ENCODE data around the gene MED31.
"Not testable (repeated sequence)": the region's sequence is repeated elsewhere in the genome, so short reads cannot be mapped to it uniquely, and the experiment has no call there.

The MED31 gene

DNA sequence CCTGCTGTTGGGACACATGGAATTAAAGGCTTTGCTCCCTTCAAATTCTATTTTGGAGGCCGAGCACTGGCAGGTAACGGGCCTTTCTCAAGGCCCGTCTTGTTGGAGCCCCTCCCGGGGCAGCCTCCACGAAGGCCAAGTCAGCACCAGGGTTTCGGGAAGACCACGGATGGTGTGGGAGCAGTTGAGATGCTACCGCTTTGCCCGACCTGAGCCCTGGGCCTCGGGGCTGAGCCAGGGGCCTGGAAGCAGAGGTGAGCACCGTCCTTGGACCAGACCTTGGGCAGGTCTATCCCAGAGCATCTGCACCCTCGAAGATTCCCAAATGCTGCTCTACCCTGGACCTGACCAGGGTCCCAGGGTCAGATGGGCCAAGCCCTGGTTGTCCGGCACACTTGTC is 23.2 kb upstream of the MED31 start:
- no peak for DNase-seq (ENCODE audit: low read depth in 1 of 2, low spot score in 1 of 2)
- in situ Hi-C loops (cut with HindIII; ENCODE audit: low pct_unique_long_range_greater_than_20kb, low sequenced_read_pairs), result no loop called here
- no peak for TF ChIP-seq JUND (IDR thresholded peaks at IDR 0.05; ENCODE audit: low read depth)

DNA sequence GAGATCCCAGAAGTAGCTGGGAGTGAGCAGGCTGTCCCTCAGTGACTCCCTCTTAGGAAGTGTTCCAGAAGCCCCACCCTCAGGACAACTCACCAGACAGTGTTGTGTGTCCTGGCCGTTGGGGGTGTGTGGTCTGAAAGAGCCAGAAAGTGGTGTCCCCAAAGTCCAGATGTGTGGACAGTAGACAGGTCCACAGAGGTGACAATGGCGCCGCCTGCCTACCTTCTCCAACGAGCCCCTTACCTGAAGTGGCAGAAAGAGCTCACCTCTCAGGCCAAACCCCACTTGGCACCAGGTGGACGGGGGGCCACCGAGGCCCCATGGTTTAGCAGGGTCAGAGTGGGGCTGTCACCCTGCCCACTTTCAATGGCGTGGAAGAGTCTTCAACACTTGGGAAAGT is 20.0 kb upstream of the MED31 start:
- in situ Hi-C loops (cut with HindIII; ENCODE audit: low pct_unique_long_range_greater_than_20kb, low sequenced_read_pairs), result no loop called here
- TF ChIP-seq JUND (IDR thresholded peaks at IDR 0.05; ENCODE audit: low read depth), result no peak
- DNase-seq (ENCODE audit: low read depth in 1 of 2, low spot score in 1 of 2), result no peak

DNA sequence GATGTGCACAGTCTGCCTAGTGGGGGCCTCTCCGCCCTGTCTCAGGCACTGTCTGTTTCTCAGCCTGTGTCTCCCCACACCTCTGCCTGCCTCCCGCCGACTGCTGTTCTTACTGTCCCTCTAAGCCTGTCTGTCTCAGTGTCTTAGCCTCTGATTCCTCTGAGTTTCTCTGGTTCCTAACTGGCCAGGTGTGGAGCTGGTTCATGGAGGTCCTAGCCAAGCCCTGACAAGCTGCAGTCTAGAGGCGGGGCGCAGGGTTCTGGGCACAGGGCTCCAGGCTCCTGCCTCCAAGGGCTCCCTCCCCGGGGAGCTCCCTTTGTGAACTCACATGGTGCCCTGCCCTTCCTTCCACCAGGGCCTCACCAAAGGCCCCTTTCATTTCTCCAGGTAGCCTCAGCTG is 19.6 kb upstream of the MED31 start:
- no peak for TF ChIP-seq JUND (IDR thresholded peaks at IDR 0.05; ENCODE audit: low read depth)
- DNase-seq (ENCODE audit: low read depth in 1 of 2, low spot score in 1 of 2), result no peak
- in situ Hi-C loops (cut with HindIII; ENCODE audit: low pct_unique_long_range_greater_than_20kb, low sequenced_read_pairs), result no loop called here

DNA sequence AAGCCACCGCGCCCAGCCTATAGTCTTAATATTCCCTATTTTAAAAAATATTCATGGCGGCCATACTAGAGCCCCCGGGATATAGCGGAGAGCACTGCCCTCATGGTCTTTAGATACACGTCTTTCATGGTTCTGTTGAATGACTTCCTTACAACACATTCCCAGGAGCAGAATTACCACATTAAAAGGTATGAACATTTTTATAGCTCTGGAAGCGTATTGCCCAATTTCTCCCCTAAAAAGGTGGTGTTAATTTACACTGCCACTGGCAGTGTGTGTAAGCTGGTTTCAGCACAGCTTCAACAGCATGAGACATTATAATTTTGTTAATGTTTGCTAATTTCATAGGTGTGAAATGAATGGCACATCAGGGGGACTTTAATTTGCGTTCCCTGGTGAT is 19.2 kb upstream of the MED31 start:
- no peak for TF ChIP-seq JUND (IDR thresholded peaks at IDR 0.05; ENCODE audit: low read depth)
- no peak for DNase-seq (ENCODE audit: low read depth in 1 of 2, low spot score in 1 of 2)
- in situ Hi-C loops (cut with HindIII; ENCODE audit: low pct_unique_long_range_greater_than_20kb, low sequenced_read_pairs), result no loop called here

DNA sequence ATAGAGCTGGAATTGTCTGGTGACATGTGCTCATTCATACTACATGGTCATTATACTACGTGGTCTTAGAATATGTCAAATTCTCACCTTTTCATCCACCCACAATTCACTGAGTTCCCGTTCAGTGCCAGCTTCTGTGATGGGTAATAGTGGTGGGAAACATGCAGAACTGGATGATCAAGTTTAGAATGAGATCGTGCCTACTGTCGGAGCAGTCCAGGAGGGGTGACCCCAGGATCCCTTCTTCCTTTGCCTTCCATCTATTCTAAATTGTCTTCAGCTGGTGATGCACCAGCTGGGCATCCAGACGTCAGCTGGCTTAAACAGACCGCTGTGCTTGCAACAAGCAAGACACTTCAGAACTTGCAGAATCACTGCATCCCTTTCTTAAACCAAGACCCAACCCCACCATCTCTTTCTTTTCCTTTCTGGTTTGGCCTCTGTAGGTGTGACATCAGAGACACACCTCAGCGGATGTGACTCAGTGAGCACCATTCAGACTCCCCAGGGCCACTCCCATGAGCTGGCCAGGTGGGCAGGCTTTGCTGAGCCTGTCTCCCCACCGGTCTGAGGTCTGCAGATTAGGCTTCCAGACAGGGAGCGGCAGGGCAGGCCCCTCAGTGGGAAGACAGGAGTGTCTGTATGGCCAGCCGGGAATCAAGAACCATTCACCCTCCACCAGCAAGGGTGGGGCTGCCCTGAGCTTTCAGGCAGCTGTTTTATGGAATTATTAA is 18.2 kb upstream of the MED31 start:
- DNase-seq (ENCODE audit: low read depth in 1 of 2, low spot score in 1 of 2), result no peak
- no peak for TF ChIP-seq JUND (IDR thresholded peaks at IDR 0.05; ENCODE audit: low read depth)
- in situ Hi-C loops (cut with HindIII; ENCODE audit: low pct_unique_long_range_greater_than_20kb, low sequenced_read_pairs), result no loop called here

DNA sequence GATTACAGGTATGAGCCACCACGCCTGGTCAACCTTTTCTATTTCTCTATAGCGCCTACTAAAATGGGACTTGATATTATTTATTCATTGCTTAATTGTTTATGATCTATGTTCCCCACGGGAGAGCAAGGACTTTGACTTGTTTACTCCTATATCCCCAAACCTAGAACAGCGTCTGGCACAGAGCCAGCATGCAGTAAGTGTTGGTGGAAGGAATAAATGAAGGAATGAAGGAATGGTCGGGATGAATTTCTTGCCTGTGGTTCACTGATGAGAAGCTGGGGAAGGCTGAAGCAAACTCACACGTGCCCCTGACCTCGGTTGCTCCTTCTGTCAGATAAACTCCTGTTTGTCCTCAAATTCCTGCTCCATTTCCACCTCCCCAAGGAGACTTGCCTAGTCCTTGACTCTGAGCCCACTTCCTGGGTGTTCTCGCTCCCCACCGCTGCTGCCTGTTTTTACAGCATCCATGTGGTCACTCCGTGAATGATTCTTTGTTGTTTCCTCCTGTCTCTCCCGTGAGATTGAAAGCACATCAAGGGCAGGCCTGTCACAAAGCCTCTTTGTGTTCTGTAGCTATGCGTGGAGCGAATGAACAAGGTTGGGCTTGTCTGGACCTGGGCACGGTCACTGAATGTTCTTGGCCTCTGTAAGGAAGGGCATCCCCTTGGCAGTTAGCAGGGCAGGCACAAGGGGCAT is 17.5 kb upstream of the MED31 start:
- TF ChIP-seq JUND (IDR thresholded peaks at IDR 0.05; ENCODE audit: low read depth), result no peak
- in situ Hi-C loops (cut with HindIII; ENCODE audit: low pct_unique_long_range_greater_than_20kb, low sequenced_read_pairs), result no loop called here
- DNase-seq (ENCODE audit: low read depth in 1 of 2, low spot score in 1 of 2), result no peak

DNA sequence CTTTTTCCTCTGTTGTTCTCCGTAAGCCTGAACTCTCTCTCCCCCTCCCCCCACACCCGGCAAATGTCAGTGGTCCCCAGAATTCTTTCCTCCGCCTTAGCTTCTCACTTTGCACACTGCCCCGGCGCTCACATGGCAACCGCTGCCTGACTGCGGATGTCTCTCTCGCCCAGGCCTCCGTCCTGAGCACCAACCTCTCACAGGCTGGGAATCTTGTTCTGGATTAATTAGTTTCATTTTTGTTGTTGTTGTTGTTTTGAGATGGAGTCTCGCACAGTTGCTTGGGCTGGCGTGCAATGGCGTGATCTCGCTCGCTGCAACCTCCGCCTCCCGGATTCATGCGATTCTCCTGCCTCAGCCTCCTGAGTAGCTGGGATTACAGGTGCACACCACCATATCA is 16.8 kb upstream of the MED31 start:
- in situ Hi-C loops (cut with HindIII; ENCODE audit: low pct_unique_long_range_greater_than_20kb, low sequenced_read_pairs), result no loop called here
- no peak for DNase-seq (ENCODE audit: low read depth in 1 of 2, low spot score in 1 of 2)
- TF ChIP-seq JUND (IDR thresholded peaks at IDR 0.05; ENCODE audit: low read depth), result no peak

DNA sequence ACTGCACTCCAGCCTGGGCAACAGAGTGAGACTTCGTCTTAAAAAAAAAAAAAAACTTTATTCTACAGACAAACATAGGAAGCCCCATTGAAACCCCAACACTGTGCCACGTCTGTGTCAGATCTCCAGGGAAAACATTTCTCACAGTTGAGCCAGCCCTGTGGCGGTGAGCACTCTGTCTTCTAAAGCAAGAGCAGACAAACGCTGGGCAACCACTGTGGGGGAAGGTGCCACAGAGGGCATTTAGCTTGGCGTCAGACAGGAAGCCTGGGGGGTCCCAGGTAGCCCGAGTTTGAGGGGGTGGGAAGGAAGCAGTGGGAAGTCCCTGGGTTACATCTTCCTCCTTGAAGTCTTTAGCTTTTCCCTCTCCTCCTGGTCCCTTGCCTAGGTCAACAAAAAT is 16.1 kb upstream of the MED31 start:
- in situ Hi-C loops (cut with HindIII; ENCODE audit: low pct_unique_long_range_greater_than_20kb, low sequenced_read_pairs), result no loop called here
- no peak for DNase-seq (ENCODE audit: low read depth in 1 of 2, low spot score in 1 of 2)
- no peak for TF ChIP-seq JUND (IDR thresholded peaks at IDR 0.05; ENCODE audit: low read depth)

DNA sequence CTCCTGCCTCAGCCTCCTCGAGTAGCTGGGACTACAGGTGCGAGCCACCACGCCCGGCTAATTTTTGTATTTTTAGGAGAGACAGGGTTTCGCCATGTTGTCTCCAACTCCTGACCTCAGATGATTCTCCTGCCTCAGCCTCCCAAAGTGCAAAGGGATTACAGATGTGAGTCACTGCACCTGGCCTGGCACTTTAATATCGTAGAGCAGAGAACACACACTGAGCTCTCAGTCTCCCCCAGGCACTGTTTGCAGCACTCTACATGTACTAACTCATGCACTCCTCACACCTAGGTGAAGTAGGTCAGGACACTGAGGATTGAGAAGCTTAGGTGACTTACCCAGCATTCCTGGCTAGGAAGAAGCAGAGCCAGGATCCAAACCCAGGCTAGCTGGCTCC is 15.2 kb upstream of the MED31 start:
- in situ Hi-C loops (cut with HindIII; ENCODE audit: low pct_unique_long_range_greater_than_20kb, low sequenced_read_pairs), result no loop called here
- TF ChIP-seq JUND (IDR thresholded peaks at IDR 0.05; ENCODE audit: low read depth), result no peak
- no peak for DNase-seq (ENCODE audit: low read depth in 1 of 2, low spot score in 1 of 2)

DNA sequence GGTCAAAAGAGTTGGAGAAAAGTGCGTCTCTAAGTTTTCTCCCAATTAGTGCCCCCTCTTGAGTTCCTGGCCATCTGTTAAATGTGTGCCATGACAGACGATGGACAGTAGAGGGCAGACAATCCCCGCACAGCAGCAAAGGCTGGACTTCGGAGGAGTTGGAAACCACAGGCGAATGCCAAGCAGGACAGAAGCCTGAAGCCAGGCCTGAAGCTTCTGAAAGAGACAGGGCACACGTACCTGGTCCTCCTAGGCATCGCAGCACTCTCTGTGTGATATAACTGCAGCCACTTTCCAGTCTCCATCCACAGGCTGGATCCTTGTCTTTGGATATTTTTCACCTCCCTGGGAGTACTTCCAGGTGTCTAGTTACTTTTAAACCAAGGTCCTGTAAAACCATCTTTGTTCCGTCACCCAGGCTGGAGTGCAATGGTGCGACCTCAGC is 14.7 kb upstream of the MED31 start:
- TF ChIP-seq JUND (IDR thresholded peaks at IDR 0.05; ENCODE audit: low read depth), result no peak
- peak; percentile 52 to 83 for DNase-seq (ENCODE audit: low read depth in 1 of 2, low spot score in 1 of 2)
- in situ Hi-C loops (cut with HindIII; ENCODE audit: low pct_unique_long_range_greater_than_20kb, low sequenced_read_pairs), result no loop called here

DNA sequence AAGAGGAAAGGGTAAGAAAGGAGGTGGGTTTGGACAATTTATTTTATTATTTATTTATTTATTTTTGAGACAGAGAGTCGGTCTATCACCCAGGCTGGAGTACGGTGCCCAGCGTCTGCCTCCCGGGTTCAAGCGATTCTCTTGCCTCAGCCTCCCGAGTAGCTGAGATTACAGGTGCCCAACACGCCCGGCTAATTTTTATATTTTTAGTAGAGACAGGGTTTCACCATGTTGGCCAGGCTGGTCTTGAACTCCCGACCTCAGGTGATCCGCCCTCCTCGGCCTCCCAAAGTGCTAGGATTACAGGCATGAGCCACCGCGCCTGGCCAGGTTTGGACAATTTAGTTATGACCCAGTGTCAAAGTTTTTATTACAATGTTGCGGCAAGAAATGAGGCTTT is 11.8 kb upstream of the MED31 start:
- in situ Hi-C loops (cut with HindIII; ENCODE audit: low pct_unique_long_range_greater_than_20kb, low sequenced_read_pairs); DNase-seq (ENCODE audit: low read depth in 1 of 2, low spot score in 1 of 2): not testable (repeated sequence)

DNA sequence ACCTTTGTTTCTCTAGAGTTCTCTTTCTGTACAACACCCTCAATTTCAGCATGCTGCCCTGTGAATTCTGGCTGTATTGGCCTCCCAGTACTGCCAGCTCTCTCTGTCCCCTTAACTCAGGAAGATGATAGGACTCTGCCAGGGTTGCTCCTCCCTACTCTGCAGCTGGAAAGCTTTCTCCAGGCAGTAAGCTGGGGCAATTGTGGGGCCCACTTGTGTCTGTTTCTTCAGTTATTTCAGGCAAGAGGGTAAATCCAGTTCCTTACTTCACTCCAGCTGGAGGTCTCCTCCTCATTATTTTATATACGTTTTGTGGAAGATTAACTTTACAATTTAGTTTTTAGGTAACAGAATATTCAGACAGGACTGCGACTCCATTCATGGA is 10.1 kb upstream of the MED31 start:
- DNase-seq (ENCODE audit: low read depth in 1 of 2, low spot score in 1 of 2), result no peak
- TF ChIP-seq JUND (IDR thresholded peaks at IDR 0.05; ENCODE audit: low read depth), result no peak
- in situ Hi-C loops (cut with HindIII; ENCODE audit: low pct_unique_long_range_greater_than_20kb, low sequenced_read_pairs), result no loop called here

DNA sequence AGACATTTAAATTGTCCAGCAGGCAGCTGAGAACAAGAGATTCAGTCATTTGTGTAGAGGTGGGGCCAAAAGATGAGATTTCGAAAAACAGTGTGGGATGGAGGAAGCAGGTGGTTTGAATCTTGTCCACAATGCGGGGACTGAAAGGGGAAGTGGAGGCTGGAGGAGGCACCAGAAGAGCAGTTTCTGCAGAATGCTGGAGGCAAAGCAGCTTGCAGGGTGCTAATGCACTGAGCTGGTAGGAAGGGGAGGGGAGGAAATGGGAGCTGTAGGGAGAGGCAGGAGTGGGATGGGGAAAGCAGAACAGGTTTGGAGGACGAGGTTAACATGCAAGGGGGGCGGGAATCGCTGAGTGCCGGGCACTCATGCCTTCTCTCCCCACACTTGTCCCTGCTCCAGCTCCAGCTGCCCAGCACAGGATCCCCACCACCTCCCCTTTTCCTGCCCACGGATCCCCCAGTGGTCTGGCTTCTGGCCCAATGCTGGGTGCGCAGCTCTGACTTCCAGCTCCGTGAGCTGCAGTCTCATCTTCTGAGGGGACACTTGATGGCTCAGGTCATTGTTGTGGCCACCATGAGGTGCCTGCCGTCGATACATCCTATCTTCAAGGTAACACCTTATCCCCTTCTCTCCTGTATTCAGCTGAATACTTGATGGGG is 9.5 kb upstream of the MED31 start:
- DNase-seq (ENCODE audit: low read depth in 1 of 2, low spot score in 1 of 2), result no peak
- no peak for TF ChIP-seq JUND (IDR thresholded peaks at IDR 0.05; ENCODE audit: low read depth)
- in situ Hi-C loops (cut with HindIII; ENCODE audit: low pct_unique_long_range_greater_than_20kb, low sequenced_read_pairs), result no loop called here

Measured in T47D (cell line).